ENCODE data around the gene SEC14L5.

SEC14L5 gene

GRCh38 chr16:5062051-5062450 lies 103.9 kb downstream of the SEC14L5 start:
- Histone ChIP-seq H4K8ac (ENCODE audit: low read depth, low read length) (no peak overlapping the region), H3K79me2 (ENCODE audit: control insufficient read depth, insufficient read depth, low read length, poor library complexity) (no peaks in the 10 kb centered on the region), H2AK5ac (ENCODE audit: low read length) (no peak overlapping the region), H3K27ac (ENCODE audit: low read depth, low read length) (no peak overlapping the region), H3K9me3 (ENCODE audit: insufficient read depth, low read depth, low read length) (no peaks in the 10 kb centered on the region), H3K14ac (ENCODE audit: low read length) (no peak overlapping the region), H4K12ac (ENCODE audit: low read depth, low read length) (no peak overlapping the region), H2BK5ac (ENCODE audit: low read depth, low read length, poor library complexity) (no peak overlapping the region), H3K4me2 (ENCODE audit: low read length) (no peak overlapping the region), H2BK120ac (ENCODE audit: insufficient read depth, low read length, poor library complexity) (no peak overlapping the region), H4K91ac (ENCODE audit: low read depth, low read length) (no peak overlapping the region), H3K27me3 (ENCODE audit: insufficient read depth, low read length) (no peaks in the 10 kb centered on the region), H3K4me3 (ENCODE audit: low read depth, low read length) (no peak overlapping the region), H3K9ac (ENCODE audit: low read length) (no peak overlapping the region), H2AFZ (ENCODE audit: insufficient read depth, low read length, poor library complexity) (no peak overlapping the region), H2BK12ac (ENCODE audit: low read length) (no peak overlapping the region), H3K23ac (ENCODE audit: low read length) (no peak overlapping the region), H3K4me1 (ENCODE audit: control insufficient read depth in 1 of 2, insufficient read depth in 2 of 2, low read length in 2 of 2) (no peaks in the 10 kb centered on the region), H3K79me1 (ENCODE audit: low read length) (no peaks in the 10 kb centered on the region), H3K18ac (ENCODE audit: low read length) (no peak overlapping the region), H3K4ac (ENCODE audit: low read depth, low read length) (no peak overlapping the region), H3K36me3 (ENCODE audit: control insufficient read depth in 1 of 2, insufficient read depth in 2 of 2, low read length in 2 of 2) (no peaks in the 10 kb centered on the region)
- no CpG with 5 or more reads among the region's 11 CpGs for WGBS (ENCODE audit: extremely low coverage, insufficient coverage, insufficient read length)
- no peak for DNase-seq

- no peak overlapping the region for H2AFZ ChIP-seq (ENCODE audit: insufficient read depth, low read length, poor library complexity)
- no peak overlapping the region for H3K18ac ChIP-seq (ENCODE audit: low read length)
- H3K27ac ChIP-seq (ENCODE audit: low read depth, low read length), result no peak overlapping the region
- no peak overlapping the region for H3K4ac ChIP-seq (ENCODE audit: low read depth, low read length)
- H3K9ac ChIP-seq (ENCODE audit: low read length), result no peak overlapping the region
- H3K36me3 ChIP-seq (ENCODE audit: control insufficient read depth in 1 of 2, insufficient read depth in 2 of 2, low read length in 2 of 2), result no peaks in the 10 kb centered on the region
- H3K14ac ChIP-seq (ENCODE audit: low read length), result no peak overlapping the region
- H3K4me3 ChIP-seq (ENCODE audit: low read depth, low read length), result no peak overlapping the region
- no peak overlapping the region for H3K23ac ChIP-seq (ENCODE audit: low read length)
- H3K79me2 ChIP-seq (ENCODE audit: control insufficient read depth, insufficient read depth, low read length, poor library complexity), result no peaks in the 10 kb centered on the region
- H2AK5ac ChIP-seq (ENCODE audit: low read length), result no peak overlapping the region
- no CpG with 5 or more reads among the region's 19 CpGs for WGBS (ENCODE audit: extremely low coverage, insufficient coverage, insufficient read length)
- DNase-seq, result no peak
- H4K12ac ChIP-seq (ENCODE audit: low read depth, low read length), result no peak overlapping the region
- H3K27me3 ChIP-seq (ENCODE audit: insufficient read depth, low read length), result no peaks in the 10 kb centered on the region
- no peaks in the 10 kb centered on the region for H3K4me1 ChIP-seq (ENCODE audit: control insufficient read depth in 1 of 2, insufficient read depth in 2 of 2, low read length in 2 of 2)
- H3K79me1 ChIP-seq (ENCODE audit: low read length), result no peaks in the 10 kb centered on the region
- no peak overlapping the region for H4K91ac ChIP-seq (ENCODE audit: low read depth, low read length)
- H2BK120ac ChIP-seq (ENCODE audit: insufficient read depth, low read length, poor library complexity), result no peak overlapping the region
- H2BK12ac ChIP-seq (ENCODE audit: low read length), result no peak overlapping the region
- no peak overlapping the region for H3K4me2 ChIP-seq (ENCODE audit: low read length)
- no peaks in the 10 kb centered on the region for H3K9me3 ChIP-seq (ENCODE audit: insufficient read depth, low read depth, low read length)
- no peak overlapping the region for H4K8ac ChIP-seq (ENCODE audit: low read depth, low read length)
- no peak overlapping the region for H2BK5ac ChIP-seq (ENCODE audit: low read depth, low read length, poor library complexity)
Observed at GRCh38 chr16:5062790-5063765, 104.9 kb downstream of the SEC14L5 start.

GRCh38 chr16:5064915-5065314 lies 106.8 kb downstream of the SEC14L5 start:
- Histone ChIP-seq H2AK5ac (ENCODE audit: low read length) (no peak overlapping the region), H3K79me1 (ENCODE audit: low read length) (no peaks in the 10 kb centered on the region), H3K4ac (ENCODE audit: low read depth, low read length) (no peak overlapping the region), H2BK12ac (ENCODE audit: low read length) (no peak overlapping the region), H3K79me2 (ENCODE audit: control insufficient read depth, insufficient read depth, low read length, poor library complexity) (no peaks in the 10 kb centered on the region), H4K12ac (ENCODE audit: low read depth, low read length) (no peak overlapping the region), H3K4me2 (ENCODE audit: low read length) (no peak overlapping the region), H3K27ac (ENCODE audit: low read depth, low read length) (no peak overlapping the region), H3K27me3 (ENCODE audit: insufficient read depth, low read length) (no peaks in the 10 kb centered on the region), H4K8ac (ENCODE audit: low read depth, low read length) (no peak overlapping the region), H3K9ac (ENCODE audit: low read length) (no peak overlapping the region), H3K4me1 (ENCODE audit: control insufficient read depth in 1 of 2, insufficient read depth in 2 of 2, low read length in 2 of 2) (no peaks in the 10 kb centered on the region), H3K14ac (ENCODE audit: low read length) (no peak overlapping the region), H3K36me3 (ENCODE audit: control insufficient read depth in 1 of 2, insufficient read depth in 2 of 2, low read length in 2 of 2) (no peaks in the 10 kb centered on the region), H2BK120ac (ENCODE audit: insufficient read depth, low read length, poor library complexity) (no peak overlapping the region), H2AFZ (ENCODE audit: insufficient read depth, low read length, poor library complexity) (no peak overlapping the region), H4K91ac (ENCODE audit: low read depth, low read length) (no peak overlapping the region), H3K9me3 (ENCODE audit: insufficient read depth, low read depth, low read length) (no peaks in the 10 kb centered on the region), H3K4me3 (ENCODE audit: low read depth, low read length) (no peak overlapping the region), H3K23ac (ENCODE audit: low read length) (no peak overlapping the region), H2BK5ac (ENCODE audit: low read depth, low read length, poor library complexity) (no peak overlapping the region), H3K18ac (ENCODE audit: low read length) (no peak overlapping the region)
- DNase-seq, result no peak
- WGBS (ENCODE audit: extremely low coverage, insufficient coverage, insufficient read length), result no CpG with 5 or more reads among the region's 7 CpGs

GRCh38 chr16:5065326-5065725 lies 107.2 kb downstream of the SEC14L5 start:
- Histone ChIP-seq H3K18ac (ENCODE audit: low read length) (no peak overlapping the region), H4K12ac (ENCODE audit: low read depth, low read length) (no peak overlapping the region), H2AFZ (ENCODE audit: insufficient read depth, low read length, poor library complexity) (no peak overlapping the region), H2BK5ac (ENCODE audit: low read depth, low read length, poor library complexity) (no peak overlapping the region), H3K4me1 (ENCODE audit: control insufficient read depth in 1 of 2, insufficient read depth in 2 of 2, low read length in 2 of 2) (no peaks in the 10 kb centered on the region), H3K27me3 (ENCODE audit: insufficient read depth, low read length) (no peaks in the 10 kb centered on the region), H3K9ac (ENCODE audit: low read length) (no peak overlapping the region), H3K36me3 (ENCODE audit: control insufficient read depth in 1 of 2, insufficient read depth in 2 of 2, low read length in 2 of 2) (no peaks in the 10 kb centered on the region), H4K8ac (ENCODE audit: low read depth, low read length) (no peak overlapping the region), H4K91ac (ENCODE audit: low read depth, low read length) (no peak overlapping the region), H3K79me1 (ENCODE audit: low read length) (no peaks in the 10 kb centered on the region), H3K79me2 (ENCODE audit: control insufficient read depth, insufficient read depth, low read length, poor library complexity) (no peaks in the 10 kb centered on the region), H2BK120ac (ENCODE audit: insufficient read depth, low read length, poor library complexity) (no peak overlapping the region), H3K4me2 (ENCODE audit: low read length) (no peak overlapping the region), H2AK5ac (ENCODE audit: low read length) (no peak overlapping the region), H3K14ac (ENCODE audit: low read length) (no peak overlapping the region), H3K27ac (ENCODE audit: low read depth, low read length) (no peak overlapping the region), H3K4me3 (ENCODE audit: low read depth, low read length) (no peak overlapping the region), H3K4ac (ENCODE audit: low read depth, low read length) (no peak overlapping the region), H3K23ac (ENCODE audit: low read length) (no peak overlapping the region), H2BK12ac (ENCODE audit: low read length) (no peak overlapping the region), H3K9me3 (ENCODE audit: insufficient read depth, low read depth, low read length) (no peaks in the 10 kb centered on the region)
- no CpG with 5 or more reads among the region's 8 CpGs for WGBS (ENCODE audit: extremely low coverage, insufficient coverage, insufficient read length)
- DNase-seq, result no peak
